HG02885 (cell line): Measurements from ENCODE around the gene KRTAP10-2.

Experiments
- ATAC-seq: cut with Tn5 transposase; IDR thresholded peaks from one replicate; pipeline ENCODE4 v1.9.1; 2021; ENCODE audit warnings: mild to moderate bottlenecking; ENCODE audit not compliant: unreplicated experiment, poor library complexity

Gene KRTAP10-2

DNA sequence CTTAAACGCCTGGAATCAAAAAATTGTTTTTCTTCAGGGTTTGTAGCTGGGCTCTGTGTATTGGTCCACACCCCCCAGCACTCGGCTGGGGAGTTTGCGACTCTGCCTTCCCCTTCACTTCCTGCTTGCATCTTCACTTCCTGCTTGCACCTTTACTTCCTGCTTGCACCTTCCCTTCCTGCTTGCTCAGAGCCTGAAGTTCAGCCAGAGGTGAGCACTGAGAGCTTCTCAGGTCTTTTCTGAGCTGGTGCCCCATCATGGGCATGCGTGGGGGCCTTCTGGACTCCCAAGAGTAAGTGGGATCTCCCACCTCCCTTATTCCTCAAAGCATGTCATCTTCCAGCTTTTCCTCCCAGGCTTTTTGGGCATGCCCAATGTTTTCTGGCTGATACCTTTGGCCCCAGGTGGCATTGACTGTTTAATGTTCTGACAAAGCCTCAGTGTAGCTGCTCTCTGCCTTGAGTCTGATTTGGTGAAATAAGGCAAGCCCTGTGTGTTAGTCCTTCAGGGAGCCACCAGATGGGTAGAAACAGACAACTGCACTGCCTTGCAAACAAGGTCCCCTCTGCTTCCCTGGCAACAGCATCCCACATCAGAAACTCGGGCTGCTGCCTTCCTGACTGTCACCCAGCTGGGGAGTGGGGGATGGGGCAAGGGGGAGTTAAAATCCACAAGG is 3.5 kb downstream of the KRTAP10-2 start:
- ATAC-seq = no peak

DNA sequence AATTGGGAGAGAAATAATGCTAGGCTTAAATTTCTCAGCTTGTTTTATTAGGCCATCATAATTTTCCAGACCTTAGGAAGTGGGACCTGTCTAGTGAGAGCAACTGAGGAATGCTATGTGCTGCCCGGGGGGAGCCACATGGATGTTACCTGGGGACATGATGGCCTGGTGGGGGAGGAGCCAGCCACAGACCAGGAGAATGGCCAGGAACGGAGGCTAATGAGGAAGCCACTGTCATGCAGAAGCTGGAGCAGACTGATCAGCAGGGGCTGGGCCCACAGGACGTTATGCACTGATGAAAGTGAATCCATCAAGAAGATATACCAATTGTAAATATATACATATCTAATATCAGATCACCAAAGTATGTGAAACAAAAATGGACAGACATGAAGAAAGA is 6.7 kb downstream of the KRTAP10-2 start:
- ATAC-seq = no peak

DNA sequence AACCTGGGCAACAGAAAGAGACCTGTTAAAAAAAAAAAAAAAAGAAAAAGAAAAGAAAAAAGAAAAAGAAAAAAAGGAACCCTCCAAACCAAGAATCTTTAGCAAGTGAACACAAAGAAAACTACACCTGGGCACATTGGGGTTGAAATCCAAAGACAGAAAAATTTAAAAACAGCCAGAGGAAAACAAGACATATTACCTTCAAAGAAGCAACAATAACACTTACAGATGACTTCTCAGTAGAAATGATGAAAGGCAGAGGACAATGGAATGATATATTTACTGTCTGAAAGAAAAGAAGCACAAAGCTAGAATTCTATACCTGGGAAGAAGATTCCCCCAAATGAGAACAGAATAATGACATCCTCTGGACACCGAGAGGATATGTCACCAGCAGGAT is 8.6 kb downstream of the KRTAP10-2 start:
- no peak for ATAC-seq

DNA sequence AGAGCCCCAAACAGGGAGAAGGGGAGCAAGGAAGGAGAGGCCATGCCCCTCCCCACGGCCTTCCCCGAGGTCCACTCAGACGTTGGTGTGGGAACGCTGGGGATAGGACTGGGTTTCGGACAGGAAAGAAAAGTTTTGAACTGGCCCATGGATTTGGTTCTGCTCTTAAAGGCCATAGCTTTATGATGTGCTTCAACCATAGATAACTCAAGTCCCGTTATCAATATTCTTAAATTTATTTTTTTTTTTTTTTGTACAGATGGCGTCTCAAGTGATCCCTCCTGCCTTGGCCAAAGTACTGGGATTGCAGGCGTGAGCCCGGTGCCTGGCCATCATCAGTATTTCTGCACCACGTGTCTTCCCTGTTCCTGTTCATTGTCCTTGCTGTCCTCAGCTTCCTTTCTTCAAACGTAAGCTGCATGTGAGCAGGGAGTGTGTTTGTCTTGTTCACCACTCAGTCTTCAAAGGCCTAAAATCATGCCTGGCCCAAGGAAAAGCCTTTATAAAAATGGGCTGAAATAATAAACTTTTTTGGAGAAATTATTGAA is 10.5 kb downstream of the KRTAP10-2 start:
- no peak for ATAC-seq

DNA sequence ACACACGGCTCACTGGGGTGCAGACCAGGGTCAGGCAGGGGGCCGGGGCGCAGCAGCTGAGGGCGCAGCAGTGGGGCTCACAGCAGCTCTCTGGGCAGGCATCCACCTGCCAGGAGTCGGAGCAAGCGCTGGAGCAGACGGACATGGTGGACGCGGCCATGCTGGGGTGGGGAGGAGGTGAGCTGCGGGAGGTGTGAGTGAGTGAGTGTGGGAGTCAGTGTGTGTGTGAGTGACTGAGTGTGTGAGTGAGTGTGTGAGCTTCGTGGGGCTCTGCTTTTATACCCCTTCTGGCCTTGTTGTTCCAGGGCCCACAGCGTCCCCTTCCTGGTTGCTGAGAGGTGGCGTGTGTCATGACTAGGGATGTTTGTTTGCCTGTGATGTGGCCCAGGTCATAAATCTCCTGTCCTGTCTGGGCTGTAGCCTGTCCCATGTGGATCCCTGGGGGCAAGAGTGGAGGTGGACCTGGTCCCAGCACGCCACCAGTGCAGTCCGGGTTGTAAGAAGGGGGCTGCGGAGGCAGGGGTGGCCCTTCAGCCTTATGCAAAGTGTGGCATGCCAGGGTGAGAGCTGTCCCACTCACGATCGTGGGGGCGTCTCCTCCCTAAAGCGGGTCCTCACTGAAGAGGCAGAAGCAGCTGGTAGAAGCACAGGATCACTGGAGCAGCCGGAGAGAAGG is 11.2 kb downstream of the KRTAP10-2 start, which contains the start of gene KRTAP10-1:
TSS of gene KRTAP10-1 (minus strand) at position 205 of the 676 bp plus-strand sequence. CDS start at position 160, 45 bp downstream.
- no peak for ATAC-seq

DNA sequence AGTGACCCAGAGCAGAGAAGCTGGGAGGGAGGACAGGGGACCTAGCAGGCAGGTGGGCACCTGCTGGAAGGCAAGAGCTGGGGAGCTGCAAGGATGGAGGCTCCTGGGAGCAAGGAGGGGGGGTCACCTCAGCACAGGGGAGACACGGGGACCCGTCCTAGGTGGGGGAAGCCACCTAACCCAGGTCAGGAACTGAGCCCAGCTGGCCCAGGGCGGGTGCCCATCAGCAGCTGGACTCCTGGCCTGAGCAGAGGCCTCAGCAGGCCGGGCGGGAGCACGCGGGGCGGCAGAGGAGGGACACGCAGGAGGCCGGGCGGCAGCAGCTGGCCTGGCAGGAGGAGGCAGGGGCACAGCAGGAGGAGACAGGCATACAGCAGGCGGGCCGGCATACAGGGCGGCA is 12.3 kb downstream of the KRTAP10-2 start:
- no peak for ATAC-seq

DNA sequence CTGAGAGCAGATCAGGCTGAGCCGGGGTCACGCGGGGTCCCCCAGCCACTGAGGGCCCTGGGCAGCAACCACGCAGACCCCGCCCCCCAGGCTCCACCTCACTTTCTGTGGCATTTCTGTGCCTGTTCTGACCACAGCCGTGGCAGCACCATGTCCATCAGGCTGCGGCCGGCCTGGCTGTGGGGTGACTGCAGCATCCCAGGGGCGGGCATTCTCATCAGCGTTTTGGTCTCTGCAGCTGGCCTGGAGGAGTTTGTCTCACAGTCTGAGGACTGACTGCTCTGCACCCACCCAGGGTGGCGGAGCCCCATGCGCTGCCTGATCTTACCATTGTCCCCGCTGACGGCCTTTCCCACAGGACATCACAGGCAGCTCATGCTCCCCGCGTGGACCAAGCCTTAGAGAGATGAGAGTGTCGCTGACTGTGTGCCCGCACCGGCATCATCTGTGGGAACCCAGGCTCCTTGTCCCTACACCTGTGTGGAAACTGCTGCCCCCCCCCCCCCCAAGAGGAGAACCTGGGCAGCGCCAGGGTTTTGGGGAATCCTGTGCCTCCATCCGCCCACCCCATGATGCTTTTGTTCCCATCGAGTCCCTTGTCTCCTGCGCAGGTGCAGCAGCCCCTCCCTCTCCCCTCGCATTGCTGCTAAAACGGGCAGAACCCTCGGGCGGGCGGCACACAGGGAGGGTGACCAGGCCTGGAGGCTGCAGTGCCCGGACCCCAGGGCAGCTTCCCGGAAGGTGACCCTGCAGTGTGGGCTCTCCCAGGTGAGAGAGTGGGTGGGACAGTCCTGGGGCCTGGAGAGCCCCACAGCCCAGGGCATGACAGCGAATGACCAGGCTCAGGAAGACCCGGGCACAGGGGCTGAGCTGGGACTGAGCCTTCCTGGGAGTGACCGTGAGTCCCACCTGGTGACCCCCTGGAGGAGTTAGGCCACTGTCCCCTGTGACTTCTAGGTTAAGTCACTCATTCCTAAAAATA is 13.1 kb downstream of the KRTAP10-2 start:
- no peak for ATAC-seq

DNA sequence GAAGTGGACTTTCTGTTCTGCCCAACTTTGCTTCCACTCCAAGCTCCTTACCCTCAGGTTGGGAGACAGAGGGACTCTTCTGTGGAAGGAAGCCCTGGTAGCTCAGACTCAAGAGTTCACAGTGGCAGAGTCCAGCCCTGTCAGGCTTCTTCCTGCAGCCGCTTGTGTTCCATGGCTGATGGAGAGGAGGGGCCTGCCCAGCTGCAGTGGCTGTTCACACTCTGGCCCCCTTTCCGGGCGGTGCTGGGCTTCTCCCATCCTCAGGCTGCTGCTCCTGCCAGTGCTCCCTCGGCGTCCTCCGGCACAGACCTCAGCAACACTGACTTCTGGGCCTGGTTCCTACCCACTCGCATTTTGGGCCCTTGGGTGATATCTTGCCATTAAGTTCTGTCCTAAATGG is 15.3 kb downstream of the KRTAP10-2 start:
- ATAC-seq = no peak

DNA sequence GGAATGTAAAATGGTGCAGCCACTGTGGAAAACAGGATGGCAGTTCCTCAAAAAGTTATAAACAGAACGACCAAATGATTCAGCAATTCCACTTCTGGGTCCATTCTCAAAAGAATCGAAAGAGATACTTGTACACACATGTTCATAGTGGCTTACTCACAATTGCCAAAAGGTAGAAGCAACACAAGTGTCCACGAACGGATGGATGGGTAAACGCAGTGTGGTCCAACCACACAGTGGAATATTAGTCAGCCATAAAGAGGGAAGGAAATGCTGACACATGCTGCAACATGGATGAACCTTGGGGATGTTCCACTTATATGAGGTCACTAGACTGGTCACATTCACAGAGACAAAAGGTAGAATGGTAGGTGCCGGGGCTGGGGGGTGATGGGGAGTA is 16.6 kb downstream of the KRTAP10-2 start:
- ATAC-seq = no peak

DNA sequence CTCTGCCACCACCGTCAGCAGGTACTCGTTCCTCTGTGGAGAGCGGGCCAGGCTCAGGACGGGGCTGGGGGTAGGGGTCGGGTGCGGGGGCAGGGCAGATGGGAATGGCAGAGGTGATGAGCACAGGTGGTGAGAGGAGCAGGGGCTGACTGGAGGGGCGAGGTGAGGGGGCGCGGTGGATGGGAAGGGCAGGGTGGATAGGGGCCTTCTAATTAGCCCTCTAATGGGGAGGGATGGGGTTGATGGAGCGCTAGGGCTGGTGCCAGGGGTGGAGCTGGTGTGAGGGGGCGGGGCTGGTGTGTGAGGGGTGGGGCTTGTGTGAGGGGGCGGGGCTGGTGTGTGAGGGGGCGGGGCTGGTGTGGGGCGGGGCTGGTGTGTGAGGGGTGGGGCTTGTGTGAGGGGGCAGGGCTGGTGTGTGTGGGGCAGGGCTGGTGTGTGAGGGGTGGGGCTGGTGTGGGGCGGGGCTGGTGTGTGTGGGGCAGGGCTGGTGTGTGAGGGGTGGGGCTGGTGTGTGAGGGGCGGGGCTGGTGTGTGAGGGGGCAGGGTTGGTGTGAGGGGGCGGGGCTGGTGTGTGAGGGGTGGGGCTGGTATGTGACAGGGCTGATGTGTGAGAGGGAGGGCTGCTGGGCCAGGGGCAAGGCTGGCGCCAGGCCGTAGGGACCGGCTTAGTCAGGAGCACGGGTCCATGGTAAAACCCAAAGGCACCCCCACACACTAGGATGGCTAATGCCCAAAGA is 17.2 kb downstream of the KRTAP10-2 start:
- no peak for ATAC-seq

DNA sequence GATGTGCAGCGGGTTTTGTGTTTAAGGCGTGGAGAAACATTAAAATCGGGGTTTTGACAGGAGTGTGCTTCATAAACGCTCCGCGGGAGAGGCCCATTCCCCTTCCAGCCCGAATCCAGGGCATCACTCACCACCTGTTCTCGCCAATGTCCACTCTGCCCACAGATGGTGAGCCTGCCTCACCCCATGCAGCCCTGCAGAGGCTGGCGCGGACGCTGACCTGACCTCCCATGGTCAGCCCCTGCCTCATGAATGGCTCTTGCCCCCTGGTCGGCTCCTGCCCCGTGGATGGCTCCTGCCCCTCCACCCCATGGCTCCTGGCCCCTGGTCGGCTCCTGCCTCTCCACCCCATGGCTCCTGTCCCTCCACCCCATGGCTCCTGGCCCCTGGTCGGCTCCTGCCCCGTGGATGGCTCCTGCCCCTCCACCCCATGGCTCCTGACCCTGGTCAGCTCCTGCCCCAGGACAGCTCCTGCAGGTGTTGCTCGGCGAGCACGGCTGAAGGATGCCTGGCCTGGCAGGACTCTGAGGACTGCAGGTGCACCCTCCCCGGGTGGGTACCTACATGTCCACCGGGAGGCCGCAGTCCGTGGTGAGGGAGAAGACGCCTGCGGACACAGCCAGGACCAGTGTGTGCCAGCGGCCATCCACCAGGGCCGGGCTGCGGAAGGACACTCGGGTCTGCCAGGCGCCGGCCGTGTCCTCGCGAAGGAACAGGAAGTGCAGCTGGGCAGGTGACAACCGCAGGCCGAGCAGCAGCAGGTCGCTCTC is 18.0 kb downstream of the KRTAP10-2 start:
- no peak for ATAC-seq

DNA sequence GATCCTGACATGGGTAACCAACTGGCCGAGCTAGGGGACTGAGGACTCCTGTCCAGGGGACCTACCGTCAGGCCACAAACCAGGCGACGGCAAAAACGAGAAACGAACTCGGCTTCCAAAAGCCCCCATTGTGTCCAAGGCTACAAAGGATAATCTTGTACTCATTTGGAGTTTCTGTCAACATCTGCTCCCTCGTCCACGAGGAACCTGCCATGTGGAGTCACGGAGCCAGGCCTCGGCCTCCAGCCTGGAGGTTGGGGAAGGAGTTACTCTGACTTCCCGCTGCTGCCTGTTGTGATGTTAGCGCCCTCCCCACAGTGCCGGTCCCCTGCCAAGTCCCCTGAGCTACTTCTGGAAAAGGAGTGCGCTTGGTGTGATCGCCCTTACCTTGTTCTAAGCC is 18.6 kb downstream of the KRTAP10-2 start:
- no peak for ATAC-seq

DNA sequence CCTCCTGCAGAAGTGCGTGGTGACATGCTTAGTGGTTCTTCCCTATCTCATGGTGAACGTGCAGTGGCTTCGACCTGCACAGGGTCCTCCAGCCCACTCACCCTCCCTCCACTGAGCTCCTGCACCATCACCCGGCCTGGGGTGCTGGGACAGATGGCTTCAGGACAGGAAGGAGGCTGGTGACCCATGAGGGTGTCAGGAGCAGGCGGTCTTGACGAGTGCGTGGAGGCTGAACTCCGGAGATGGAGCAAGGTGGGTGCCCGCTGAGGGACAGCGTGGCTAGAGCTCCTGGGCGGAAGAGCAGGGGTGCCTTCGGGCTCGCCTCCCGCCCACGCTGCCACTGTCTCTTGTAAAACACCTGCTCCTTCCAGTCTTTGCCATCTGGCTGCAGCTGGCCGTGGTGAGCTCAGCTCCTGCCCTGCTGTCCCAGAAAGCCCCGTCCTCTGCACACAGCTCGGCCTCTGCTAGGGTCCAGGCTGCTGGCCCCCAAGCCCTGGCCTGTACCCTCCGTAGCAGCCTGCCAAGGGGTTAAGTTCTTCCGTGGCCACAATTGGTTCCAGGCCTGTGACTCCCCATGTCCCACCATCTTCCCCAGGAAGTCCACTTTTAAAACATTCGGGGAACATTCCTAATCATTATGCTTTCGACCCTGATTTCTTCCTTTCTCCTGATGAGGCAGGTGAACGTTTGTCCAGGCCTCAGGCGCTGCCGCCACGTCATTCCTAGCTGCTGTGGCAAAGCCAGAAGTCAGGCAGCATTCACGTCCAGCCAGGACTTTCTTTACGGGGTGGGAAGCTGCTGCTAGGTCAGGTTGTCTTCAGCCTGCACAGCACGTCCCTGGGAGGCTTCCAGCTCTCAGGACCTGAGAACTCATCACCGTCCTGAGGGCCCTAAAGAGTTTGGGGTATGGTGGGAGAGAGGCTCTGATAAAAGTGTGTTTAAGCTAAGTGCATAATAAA is 19.4 kb downstream of the KRTAP10-2 start:
- no peak for ATAC-seq

DNA sequence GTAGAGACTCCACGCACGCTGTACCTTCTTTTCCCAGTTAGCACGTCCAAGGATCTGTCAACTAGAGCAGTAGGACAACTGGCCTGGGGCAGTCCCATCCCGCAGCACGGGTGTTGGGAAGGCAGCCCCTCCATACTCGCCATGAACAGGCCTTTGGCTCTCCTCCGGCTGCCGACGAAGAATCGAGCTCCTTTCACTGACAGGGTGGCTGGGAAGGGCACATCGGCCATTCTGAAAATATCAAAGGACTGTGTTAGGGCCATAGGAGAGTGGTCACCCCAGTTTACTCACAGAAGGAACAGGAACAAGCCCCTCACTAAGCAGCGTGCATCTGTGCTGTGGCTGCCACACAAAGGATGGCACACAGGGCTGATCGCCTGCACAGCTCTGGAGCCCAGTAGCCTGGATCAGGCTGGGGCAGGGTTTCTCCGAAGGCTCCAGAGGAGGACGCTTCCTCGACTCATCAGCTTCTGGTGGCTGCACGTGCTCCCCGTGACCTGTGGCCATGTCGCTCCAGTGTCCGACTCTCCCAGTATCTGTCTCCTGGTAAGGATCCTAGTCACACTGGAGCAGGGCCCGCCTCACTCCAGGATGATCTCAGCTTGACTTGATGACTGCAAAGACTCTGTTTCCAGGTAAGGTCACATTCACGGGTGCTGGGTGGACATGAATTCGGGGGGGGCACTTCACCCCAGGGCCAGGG is 20.3 kb downstream of the KRTAP10-2 start:
- ATAC-seq = no peak

DNA sequence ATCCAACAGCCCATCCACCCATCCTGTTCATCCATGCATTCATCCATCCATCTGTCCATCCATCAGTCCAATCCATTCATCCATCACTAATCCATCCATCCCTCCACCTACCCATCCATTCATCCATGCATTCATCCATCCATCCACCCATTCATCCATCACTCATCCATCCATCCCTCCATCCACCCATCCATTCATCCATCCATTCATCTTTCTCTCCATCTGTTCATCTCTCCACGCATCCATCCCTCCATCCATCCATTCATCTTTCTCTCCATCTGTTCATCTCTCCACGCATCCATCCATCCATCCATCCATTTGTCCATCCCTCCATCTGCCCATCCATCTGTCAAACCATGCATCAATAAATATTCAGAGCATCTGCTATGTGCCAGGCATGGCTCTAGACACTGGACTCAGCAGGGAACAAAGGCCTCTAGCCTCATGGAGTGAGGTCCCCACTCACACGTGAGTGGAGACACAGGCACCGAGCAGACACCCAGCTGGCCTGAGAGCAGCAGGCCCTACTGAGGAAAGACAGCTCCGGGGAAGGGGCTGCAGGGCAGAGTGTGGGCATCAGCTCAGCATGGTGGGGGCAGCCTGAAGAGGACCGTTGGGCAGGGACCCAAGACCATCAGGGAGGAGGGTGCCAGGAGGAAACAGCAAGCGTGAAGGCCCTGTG is 20.9 kb downstream of the KRTAP10-2 start:
- no peak for ATAC-seq

DNA sequence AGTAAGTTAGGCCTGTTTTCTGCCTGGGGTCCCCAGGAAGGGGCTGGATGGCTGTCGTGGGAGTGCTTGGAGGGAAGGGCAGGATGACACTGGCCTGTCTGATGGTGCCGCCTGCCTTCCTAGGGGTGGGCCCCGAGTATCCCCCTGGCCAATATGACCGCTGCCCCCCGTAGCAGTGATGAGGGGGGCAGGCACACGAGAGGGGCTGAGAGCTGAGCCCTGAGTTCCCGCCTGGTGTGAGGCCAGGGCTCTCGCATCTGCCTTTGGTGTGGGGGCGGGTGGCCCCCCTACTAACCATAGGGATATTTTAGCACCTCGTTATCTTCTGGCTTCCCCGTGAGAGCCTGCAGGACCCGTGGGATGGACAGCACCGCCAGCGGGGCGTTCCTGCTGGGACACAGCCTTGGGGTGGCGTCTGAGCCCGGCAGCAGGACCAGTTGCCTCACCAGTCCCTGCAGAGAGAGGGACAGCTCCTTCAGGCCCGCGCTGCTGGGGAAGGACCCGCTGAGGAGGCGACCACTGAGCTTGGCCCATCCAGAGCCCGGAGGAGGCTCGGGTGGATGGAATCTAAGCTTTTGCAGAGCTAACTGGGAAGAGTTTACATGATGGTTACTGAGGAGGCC is 21.7 kb downstream of the KRTAP10-2 start:
- ATAC-seq = no peak
